Nasal cavity respiratory epithelium epithelial cell of viscerocranial mucosa (primary cell): ENCODE measurements around the gene LHX6. TPM values are rescaled to one million over a fixed set of nuclear protein-coding genes. Genes with fewer than 3 reads are reported as not detected.

ENCODE experiments used
- total RNA-seq: library from RNA; depleted of rRNA; stranded (reverse); fragments of >200 nt; gene quantifications from 2 replicates; pipeline ENCODE4 v1.2.3, GENCODE V29; 2014

Gene LHX6
- 0.14 and 0.34 TPM in 2 replicates for total RNA-seq

GRCh38 chr9:122228568-122229484 is at the start of gene LHX6:
TSS of gene LHX6 (minus strand) at chr9:122228957. CDS start at chr9:122228740, 217 bp downstream.

GRCh38 chr9:122264360-122265148 is 35.8 kb upstream of the LHX6 start, which contains the start of the genes MRRF and RBM18:
TSS of gene MRRF (plus strand) at chr9:122264882. CDS start at chr9:122270892, 6,010 bp downstream.
TSS of gene RBM18 (minus strand) at chr9:122264840. CDS start at chr9:122261492, 3,348 bp downstream.

GRCh38 chr9:122159026-122159924 is 69.5 kb downstream of the LHX6 start, which contains the start of the genes MORN5 and NDUFA8:
TSS of gene MORN5 (plus strand) at chr9:122159908. CDS start at chr9:122159973, 65 bp downstream.
TSS of gene NDUFA8 (minus strand) at chr9:122159779. CDS start at chr9:122159677, 102 bp downstream.

Other genes starting within 250 kb of the LHX6 start
- gene TTLL11, start 135.6 kb downstream of the LHX6 start, total RNA-seq, result 2.1 and 5.2 TPM in 2 replicates
- gene NDUFA8, start 69.2 kb downstream of the LHX6 start, total RNA-seq, result 35.5 and 46.3 TPM in 2 replicates
- gene MORN5, start 69.0 kb downstream of the LHX6 start, total RNA-seq, result not detected in 2 replicates
- gene RBM18, start 35.9 kb upstream of the LHX6 start, total RNA-seq, result 14.7 and 18.2 TPM in 2 replicates
- 33.2 and 54.7 TPM in 2 replicates for gene MRRF, start 35.9 kb upstream of the LHX6 start, total RNA-seq
- gene PTGS1, start 142.1 kb upstream of the LHX6 start, total RNA-seq, result 0.28 and 0.34 TPM in 2 replicates
- not detected in 2 replicates for gene OR1J1, start 249.0 kb upstream of the LHX6 start, total RNA-seq